GM18858 (cell line): ENCODE results near the gene ATG7.
"Not testable (repeated sequence)": the region's sequence is repeated elsewhere in the genome, so short reads cannot be mapped to it uniquely, and the experiment has no call there.

Experiments used
- ATAC-seq: cut with Tn5 transposase; IDR thresholded peaks from one replicate; pipeline ENCODE4 v1.9.1; 2021; ENCODE audit not compliant: unreplicated experiment

The ATG7 gene

DNA sequence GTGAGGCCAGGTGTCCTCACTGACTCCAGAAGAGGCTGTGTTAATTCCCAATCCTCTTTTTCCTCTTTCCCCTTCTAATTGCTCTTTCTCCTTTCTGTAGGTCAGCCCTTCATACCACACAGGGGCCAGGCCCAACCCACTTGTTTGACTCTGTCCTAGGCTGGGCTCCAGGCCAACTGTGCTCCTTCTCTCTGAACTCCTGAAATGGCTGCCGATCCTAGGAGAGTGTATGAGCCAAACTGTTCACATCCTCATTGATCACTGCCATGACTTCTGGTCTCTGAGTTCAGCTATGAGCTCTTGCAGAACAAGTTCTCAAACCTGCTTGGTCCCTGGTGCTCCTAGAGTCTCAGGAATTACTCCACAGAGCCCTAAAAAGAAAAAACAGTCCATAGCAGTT lies 226.4 kb downstream of the ATG7 start:
- ATAC-seq, result no peak

DNA sequence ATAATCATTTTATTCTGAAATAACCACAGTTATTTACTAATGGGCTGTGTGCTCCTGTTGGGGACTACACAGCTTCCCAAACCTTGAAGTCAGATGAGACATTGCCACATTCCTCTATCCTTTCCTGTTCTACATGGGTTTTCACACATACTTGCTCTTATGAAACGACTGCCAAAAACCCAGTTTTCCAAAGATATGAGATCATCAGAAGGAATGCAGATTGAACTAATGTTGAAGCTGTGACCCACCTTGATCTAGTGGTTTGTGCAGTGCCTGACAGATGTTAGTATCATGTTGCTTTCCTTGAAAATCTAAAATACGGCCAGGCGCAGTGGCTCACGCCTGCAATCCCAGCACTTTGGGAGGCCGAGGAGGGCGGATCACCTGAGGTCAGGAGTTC lies 226.9 kb downstream of the ATG7 start:
- no peak for ATAC-seq

DNA sequence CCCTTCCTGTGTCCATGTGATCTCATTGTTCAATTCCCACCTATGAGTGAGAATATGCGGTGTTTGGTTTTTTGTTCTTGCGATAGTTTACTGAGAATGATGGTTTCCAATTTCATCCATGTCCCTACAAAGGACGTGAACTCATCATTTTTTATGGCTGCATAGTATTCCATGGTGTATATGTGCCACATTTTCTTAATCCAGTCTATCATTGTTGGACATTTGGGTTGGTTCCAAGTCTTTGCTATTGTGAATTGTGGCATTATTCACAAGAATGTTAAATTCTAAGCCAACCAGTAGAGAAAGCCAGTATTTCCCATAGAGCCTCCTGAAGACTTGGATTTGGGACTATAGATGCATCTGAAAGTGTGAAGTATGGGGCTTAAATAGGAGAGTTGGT lies 230.2 kb downstream of the ATG7 start:
- not testable (repeated sequence) for ATAC-seq

DNA sequence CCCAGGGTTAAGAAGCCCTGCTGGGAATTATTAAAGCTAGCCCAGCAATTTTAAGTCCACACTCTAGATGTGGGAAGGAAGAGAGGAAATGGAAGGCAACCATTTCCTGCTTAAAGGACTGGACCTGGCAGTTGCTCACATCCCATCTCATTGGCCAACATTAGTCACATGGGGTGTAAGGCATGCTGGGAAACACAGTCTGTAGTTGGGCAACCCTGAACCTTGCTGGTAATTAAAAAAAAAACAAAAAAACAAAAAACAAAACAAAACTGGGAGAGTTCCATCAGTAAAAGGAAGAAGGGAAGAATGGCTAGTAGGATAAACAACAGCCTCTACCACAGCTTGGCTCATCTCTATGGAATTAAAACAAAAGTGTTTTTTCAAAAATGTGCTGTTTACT lies 235.5 kb downstream of the ATG7 start:
- no peak for ATAC-seq

DNA sequence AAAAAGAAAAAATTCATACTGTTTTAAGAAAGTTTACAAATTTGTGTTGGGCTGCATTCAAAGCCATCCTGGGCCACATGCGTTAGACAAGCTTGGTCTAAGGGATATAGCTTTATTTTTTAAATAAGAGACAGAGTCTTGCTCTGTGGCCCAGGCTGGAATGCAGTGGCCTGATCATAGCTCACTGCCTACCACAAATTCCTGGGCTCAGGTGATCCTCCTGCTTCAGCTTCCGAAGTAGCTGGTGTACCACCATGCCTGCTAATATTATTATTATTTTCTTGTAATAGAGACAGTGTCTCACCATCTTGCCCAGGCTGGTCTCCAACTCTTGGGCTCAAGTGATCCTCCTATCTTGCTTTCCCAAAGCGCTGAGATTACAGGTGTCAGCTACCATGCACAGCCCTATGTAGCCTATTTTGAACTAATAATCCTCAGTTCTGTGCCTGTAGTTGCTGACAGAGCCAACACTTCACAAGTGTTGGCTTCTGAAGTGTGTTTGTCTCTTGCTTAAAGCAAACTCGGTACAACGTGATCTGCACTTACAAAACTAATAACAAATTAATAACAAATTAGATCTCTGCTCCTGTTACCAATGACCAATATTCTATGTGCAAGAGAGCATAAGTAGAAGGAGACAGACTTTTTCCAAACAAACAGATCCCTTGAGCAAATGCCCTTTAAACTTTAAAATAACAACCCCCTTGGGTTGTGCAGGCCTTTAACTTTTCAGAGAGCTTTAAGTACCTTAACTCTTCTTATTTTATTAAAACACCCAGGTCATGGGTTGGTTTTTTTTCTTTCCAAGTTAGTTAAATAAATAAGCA lies 236.4 kb downstream of the ATG7 start:
- ATAC-seq, result no peak

DNA sequence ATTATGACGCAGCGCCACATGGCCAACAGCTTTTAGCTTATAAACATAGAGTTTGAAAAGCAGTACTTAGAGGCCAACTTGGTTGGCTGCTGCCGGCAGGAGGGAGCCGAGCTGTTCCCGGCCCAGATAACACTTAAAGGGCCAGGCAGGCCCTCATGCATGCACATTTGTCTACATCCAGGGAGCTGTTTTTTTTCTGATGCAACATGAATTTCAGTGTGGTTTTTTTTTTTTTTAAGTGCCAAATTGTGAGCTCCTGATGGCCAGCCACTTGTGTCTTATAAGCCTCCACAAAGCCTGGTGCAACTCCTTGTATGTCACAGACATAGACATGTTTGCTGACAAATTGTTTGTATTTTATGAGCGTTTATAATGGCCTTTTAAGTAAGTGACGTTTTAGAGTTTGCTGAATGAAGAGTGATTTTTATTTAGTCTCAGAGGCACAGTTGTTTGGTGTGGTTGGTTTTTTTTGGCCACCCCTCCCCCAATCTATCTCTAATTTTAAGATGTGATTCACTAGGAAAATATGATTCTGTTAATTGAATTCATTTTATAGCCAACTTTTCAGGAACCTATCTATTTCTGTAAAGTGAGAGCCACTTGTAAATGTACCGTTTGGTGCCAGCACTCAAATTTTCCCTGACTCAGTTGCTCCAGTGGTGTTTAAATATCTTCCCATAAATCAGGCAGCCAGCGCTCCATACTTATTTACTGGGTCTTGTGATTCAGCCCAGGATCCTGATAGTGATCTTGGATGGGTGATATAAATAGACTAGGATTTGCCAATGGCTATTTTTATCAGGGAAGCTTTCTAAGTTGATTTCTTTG lies 237.2 kb downstream of the ATG7 start:
- no peak for ATAC-seq

DNA sequence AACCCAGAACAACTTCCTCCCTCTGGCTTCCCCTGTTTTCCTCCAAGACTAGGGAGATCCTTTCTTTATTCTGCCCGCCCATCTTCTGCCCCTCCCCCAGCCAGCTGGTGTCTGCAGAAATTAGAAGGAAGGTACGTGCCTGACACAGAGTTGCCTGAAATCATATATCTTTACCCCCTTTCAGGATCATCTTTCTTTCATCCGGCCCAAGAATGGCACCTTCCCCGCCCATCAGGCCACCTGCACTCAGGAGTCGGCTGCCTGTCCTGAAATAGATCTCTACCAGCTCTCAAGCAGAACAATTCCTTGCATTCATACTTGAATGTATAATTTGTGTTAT lies 237.8 kb downstream of the ATG7 start:
- no peak for ATAC-seq

DNA sequence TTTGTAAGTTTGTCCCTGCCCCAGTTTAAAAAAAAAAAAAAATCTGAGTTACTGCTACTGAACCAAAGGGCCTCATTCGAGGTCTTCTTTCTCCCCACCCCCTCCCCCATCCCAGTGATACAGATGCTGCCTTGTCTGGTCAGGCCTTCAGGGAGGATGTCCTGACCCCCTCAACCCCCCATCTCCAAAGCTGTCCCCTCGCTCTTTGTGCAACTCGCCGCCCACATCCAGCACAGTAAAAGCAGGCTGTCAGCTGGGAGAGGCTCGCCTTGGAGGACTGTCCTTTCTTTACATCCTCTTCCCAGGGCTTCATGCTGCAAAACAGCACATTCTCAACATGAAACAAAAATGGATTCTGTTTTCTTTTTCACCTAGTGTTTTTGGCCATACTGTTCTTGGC lies 238.2 kb downstream of the ATG7 start:
- ATAC-seq, result no peak

DNA sequence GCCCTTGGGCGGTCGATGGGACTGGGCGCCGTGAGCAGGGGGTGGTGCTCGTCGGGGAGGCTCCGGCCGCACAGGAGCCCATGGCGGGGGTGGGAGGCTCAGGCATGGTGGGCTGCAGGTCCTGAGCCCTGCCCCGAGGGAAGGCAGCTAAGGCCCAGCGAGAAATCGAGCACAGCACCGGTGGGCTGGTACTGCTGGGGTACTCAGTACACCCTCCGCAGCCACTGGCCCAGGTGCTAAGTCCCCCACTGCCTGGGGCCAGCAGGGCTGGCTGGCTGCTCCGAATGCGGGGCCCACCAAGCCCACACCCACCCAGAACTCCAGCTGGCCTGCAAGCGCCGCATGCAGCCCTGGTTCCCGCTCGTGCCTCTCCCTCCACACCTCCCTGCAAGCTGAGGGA lies 239.4 kb downstream of the ATG7 start:
- ATAC-seq, result not testable (repeated sequence)

DNA sequence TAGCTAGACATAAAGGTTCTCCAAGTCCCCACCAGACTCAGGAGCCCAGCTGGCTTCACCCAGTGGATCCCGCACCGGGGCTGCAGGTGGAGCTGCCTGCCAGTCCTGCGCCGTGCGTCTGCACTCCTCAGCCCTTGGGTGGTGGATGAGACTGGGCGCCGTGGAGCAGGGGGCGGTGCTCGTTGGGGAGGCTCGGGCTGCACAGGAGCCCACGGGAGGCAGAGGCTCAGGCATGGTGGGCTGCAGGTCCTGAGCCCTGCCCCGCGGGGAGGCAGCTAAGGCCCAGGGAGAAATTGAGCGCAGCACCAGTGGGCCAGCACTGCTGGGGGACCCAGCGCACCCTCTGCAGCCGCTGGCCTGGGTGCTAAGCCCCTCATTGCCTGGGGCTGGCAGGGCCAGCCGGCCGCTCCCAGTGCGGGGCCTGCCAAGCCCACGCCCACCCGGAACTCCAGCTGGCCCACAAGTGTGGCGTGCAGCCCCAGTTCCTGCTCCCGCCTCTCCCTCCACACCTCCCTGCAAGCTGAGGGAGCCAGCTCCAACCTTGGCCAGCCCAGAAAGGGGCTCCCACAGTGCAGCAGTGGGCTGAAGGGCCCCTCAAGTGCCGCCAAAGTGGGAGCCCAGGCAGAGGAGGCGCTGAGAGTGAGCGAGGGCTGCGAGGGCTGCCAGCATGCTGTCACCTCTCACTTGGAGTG lies 241.1 kb downstream of the ATG7 start:
- ATAC-seq, result not testable (repeated sequence)

DNA sequence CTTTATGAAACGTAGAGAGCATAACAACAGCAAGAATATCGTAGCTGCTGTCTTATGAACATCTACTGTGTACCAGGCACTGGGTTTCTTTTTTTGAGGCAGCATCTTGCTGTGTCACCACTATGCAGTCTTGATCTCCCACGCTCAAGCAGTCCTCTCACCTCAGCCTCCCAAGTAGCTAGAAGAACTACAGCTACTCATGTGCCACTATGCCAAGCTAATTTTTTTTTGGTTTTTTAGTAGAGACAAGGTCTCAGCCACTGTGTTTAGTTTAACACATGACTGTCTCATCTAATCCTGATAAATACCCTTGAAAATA lies 241.6 kb downstream of the ATG7 start:
- ATAC-seq, result no peak

DNA sequence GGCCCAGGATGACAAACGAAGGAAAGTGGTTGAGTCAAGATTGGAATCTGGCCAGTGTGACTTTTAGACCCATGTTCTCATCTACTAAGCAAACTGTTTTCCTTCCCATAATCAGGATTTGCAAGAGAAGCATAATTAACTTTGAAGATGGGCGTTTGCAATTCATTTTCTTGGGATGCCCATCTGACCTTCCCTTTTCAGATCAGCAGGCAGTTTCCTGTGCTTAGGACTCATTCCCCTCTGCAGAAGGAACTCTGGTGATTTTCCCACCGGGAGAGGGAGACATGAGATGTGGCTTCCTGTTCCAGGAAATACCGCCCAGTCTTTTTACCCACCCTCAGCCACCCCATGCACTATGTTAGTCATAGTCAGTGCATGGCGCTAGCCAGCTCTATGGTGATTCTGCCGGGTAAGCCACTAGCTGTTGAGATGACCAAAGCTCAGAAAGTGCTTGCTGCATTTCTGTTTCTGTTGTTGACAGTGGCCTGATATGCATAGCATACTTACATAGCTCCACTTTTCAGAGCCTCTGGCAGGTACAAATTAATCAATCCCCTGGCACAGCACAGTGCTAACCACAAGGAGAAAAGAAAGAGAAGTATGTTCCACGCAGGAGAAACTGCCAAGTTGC lies 242.1 kb downstream of the ATG7 start:
- no peak for ATAC-seq

DNA sequence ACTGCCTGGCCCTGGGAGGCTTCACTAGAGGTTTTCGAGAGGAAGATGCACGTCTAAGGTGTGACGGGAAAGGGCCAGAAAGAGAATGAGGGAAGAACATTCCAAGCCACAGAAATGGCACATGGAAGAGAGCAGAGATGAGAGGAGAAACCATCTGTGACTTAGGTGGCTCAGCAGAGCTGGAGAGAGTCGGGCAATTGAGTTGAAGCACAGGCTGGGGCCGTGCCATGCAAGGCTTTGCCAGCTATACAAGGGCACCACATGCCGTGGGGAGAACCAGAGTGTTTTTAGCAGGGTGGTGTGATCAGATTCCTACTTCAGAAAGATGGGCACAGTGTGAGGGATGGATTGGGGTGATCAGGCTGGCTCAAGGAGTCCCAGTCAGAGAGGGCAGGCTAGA lies 245.4 kb downstream of the ATG7 start:
- no peak for ATAC-seq

DNA sequence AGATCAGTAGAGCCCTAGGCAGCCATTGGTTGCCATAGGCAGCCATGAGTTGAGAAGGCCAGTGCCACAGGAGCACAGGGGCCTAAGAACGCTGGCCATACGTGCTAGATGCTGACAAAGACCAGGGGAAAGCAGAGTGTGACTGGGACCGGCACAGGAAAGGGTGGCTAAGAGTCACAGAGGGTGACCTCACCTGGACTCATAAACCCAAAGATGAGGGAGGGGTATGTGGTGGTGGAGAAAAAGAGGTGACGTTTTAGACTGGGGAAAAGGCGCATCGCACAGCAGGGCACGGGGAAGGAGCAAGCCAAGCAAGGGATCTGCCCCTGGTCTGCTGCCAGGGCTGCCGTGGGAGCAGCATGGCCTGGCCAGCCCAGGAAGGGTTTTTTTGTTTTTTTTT lies 249.0 kb downstream of the ATG7 start:
- no peak for ATAC-seq

DNA sequence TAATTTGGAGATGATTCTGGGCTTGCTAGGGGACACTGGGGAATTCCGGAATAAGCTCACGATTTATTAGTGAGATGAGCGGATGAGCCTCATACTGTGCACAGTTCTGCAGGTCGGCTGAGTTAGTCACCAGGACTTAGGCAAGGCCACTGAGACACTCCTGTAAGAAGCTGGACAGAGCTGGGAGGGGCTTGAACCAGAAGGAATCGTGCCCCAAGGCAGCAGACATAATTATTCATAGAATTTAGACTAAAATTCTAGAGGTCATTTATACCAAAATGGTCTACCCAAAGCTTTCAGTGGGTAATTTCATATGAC lies 250.2 kb downstream of the ATG7 start:
- no peak for ATAC-seq

DNA sequence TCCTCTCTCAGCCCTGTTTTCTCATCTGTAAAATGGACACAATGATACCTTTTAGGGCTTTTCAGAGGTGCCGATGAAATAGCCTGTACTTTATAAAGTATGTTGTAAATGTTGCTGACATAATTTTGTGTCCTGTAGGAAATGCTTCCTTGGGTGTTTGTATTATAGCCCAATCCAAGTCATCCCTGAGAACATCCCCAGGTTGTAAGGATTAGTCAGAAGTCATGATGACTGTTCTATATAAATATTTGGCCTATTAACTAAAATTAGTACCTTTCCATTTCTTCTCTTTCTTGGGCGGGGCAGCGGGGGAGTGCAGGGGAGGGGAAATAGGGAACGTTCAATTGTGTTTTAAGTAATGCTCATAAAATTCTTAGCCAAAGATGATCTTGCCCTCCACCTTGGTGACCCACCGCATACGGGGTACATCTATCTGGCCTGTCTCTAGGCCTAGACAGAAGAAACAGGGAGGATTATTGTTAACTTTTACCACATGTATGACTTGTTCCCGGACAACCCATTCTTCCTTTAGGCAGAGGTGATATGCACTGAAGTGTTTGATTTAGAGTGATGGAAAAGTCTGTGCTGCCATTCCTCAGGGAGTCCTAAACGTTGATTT lies 250.9 kb downstream of the ATG7 start:
- no peak for ATAC-seq

DNA sequence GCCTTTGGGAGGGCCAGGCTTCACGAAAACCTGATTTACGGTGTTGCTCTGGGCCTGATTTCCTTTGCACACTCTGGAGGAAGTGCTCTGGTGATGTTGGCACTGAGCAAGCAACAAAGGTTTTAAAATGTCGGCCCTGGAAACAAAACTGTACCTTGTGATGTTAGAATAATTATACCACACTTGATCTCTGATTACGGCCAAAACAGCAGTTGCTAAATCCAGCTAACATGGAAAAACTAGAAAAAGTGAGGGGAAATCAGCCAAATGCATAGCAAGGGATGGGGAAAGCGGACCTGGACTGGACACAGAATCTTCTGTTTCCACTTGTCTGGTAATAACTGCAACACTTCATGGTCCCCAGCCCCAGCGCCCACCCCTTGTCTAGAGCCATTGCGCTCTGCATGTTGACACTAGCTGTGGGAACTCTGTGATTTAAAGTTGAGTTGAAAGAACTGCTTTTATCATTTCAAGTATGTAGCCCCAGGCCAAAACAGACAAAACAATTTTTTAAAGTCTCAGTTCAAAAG lies 251.4 kb downstream of the ATG7 start:
- ATAC-seq, result no peak

DNA sequence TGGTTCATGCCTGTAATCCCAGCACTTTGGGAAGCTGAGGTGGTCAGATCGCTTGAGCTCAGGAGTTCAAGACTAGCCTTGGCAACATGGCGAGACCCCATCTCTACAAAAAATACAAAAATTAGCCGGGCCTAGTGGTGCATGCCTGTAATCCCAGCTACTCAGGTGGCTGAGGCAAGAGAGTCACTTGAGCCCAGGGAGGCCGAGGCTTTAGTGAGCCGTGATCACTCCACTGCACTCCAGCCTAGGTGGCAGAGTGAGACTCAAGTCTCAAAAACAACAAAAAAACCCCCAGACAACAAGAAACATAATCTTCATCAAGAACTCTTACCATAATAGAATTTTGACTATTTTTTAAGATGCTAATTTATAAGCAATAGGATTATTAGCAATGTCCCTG lies 253.9 kb downstream of the ATG7 start:
- ATAC-seq, result not testable (repeated sequence)

DNA sequence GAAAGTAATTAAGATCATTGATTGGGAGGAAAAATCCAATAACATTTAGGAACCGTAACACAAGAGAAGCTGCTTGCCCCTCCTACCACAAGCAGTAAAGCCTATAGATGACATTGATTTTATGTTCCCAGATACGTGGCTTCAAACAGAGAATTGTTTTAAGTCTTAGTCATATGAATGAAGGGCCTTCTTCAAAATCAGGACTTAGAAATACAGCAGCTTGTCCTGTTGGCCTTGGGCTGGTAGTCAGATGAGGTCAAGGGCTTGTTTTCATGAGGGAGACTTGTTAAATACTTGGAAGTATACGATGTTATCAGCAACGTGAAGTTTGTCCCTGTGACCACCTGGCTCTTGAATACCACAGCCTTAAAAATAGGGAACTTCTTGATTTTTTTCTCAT lies 257.1 kb downstream of the ATG7 start:
- ATAC-seq, result no peak

DNA sequence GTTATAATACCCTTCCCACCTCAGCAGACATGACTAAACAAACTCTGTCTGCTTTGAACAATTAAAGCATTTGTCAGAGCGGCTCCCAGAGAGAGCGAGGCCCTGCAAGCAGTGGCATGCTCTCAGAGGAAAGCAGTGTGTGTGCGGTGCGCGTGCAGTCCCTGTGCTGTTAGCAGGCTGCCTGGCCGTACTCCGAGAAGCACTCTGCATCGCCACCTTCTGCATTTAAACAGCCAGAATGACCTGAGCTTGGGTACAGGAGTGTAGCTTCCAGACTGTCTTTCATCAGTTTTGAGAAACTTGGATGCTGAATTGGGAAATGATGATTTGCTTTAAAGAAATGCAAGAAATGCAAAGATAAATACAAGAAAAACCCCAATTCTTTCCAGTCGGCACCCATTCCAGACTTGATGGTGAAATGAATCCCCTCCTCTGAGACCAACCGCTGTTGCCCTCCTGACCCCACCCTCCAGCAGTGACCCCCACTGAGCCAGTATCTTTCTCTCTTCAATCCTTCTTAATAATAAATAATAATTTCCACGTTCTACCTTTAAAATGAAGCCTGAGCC lies 258.0 kb downstream of the ATG7 start:
- ATAC-seq, result no peak

DNA sequence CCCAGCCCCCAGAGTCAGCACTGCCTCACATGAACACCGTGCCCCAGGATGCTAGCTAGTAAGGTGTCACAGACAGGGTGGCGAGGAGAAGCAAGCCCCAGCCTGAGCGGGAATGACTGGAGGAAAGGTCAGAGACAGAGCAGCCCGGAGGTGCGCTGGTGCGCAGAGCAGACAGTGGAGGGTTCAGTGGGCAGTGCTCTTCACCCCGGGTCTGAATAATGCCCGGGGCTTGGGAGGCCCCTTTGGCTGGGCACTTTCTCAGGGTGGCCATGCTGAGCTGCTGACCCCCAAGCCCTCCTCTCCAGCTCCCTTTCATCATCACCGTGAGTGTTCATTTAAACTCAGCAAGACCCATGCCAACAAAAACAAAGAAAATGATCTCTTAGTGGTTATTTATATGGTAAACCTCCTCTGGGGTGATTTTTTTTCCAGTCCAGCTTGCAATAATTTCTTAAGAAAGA lies 260.8 kb downstream of the ATG7 start:
- no peak for ATAC-seq
